A549 (cell line): Measurements from ENCODE around the gene CTNND2.

Source experiments
- CHD2 ChIP-seq: fragments of 150-350 bp; IDR thresholded peaks from 2 replicates; pipeline ENCODE4 v1.6.1; 2014; ENCODE audit warnings: low read length; ENCODE audit not compliant: partially characterized antibody
- EHMT2 ChIP-seq: fragments of 200-600 bp; sonication (generic); IDR thresholded peaks from 2 replicates; pipeline ENCODE4 v1.6.1; 2016; ENCODE audit warnings: antibody characterized with exemption, low read depth, mild to moderate bottlenecking, moderate library complexity
- FOSL2 ChIP-seq, 2 experiments: fragments of 450-650 bp in 1 of 2; fragments of >200 bp in 1 of 2; sonication (Bioruptor Twin) in 1 of 2; formaldehyde crosslinking; IDR thresholded peaks; 2 replicates each; pipeline versions ENCODE4 v1.5.0 to v1.6.1; 2016 to 2020; ENCODE audit warnings: mild to moderate bottlenecking in 1 of 2, moderate library complexity in 1 of 2
- JUN ChIP-seq, 2 experiments: fragments of >200 bp; sonication (Bioruptor Twin); formaldehyde crosslinking; IDR thresholded peaks; 2 replicates in 1 of 2; 3 replicates in 1 of 2; pipeline ENCODE4 v1.6.1; 2016 to 2017
- JUNB ChIP-seq: fragments of >200 bp; sonication (Bioruptor Twin); formaldehyde crosslinking; IDR thresholded peaks from 2 replicates; pipeline ENCODE4 v1.6.1; 2016
- KDM1A ChIP-seq: fragments of 200-600 bp; sonication (generic); IDR thresholded peaks from 2 replicates; pipeline ENCODE4 v1.6.1; 2016; ENCODE audit warnings: low read depth, mild to moderate bottlenecking
- POLR2A ChIP-seq: IDR thresholded peaks from 2 replicates; pipeline ENCODE4 v1.6.1; 2012; ENCODE audit warnings: mild to moderate bottlenecking, low read length
- POLR2AphosphoS2 ChIP-seq: conservative IDR thresholded peaks from 2 replicates; pipeline ENCODE4 v1.6.1; 2012; ENCODE audit warnings: low read length, improper control_type of control experiment, inconsistent platforms
- RAD21 ChIP-seq, 2 experiments: fragments of >200 bp in 1 of 2; sonication (Bioruptor Twin) in 1 of 2; formaldehyde crosslinking in 1 of 2; IDR thresholded peaks in 1 of 2; conservative IDR thresholded peaks in 1 of 2; 2 replicates in 1 of 2; 3 replicates in 1 of 2; pipeline ENCODE4 v1.6.1; 2012 to 2018; ENCODE audit warnings: inconsistent platforms in 1 of 2
- TP53 ChIP-seq: fragments of 250-450 bp; sonication (Bioruptor Pico); IDR thresholded peaks from 2 replicates; pipeline ENCODE4 v1.5.0; 2021; ENCODE audit warnings: mild to moderate bottlenecking, moderate library complexity
- TF ChIP-seq, protein P1 (sequence below): fragments of >200 bp; sonication (Bioruptor Twin); formaldehyde crosslinking; IDR thresholded peaks from 3 replicates; pipeline ENCODE4 v1.5.1; 2016
- TF ChIP-seq, protein P2 (sequence below): fragments of 250-450 bp; sonication (Bioruptor Pico); IDR thresholded peaks from 2 replicates; pipeline ENCODE4 v1.5.0; 2020; ENCODE audit warnings: low read depth, mild to moderate bottlenecking, moderate library complexity
- TF ChIP-seq, protein P3 (sequence below): fragments of 250-450 bp; sonication (Bioruptor Pico); IDR thresholded peaks from 2 replicates; pipeline ENCODE4 v1.5.0; 2021; ENCODE audit warnings: mild to moderate bottlenecking, moderate library complexity, borderline replicate concordance
- TF ChIP-seq, protein P4 (sequence below): IDR thresholded peaks from 2 replicates; pipeline ENCODE4 v1.6.1; 2012

DNA sequence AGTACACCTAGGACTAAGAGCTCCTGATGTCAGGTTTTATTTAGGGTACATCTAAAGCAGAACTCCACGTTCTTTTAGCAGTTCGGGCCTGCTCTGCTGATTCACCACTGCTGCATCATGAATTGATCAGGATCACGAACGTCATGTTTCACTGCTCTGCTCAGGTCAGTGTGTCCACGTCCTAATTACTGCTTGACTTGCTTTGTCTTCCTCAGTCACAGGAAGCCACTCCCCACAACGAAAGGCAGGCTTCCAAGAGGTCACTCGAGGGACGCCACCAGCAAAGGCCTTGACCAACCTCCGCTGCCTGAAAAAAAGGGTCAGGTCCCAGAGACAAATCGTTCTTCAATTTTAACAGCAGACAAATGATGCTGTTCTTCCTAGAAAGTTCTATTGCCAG, 40.3 kb downstream of the CTNND2 start:
- TF ChIP-seq POLR2A (no peak), JUN (IDR thresholded peaks at IDR 0.05) (no peak), JUNB (no peak), RAD21 (conservative IDR thresholded peaks at IDR 0.05 in 1 of 2, IDR thresholded peaks at IDR 0.05 in 1 of 2) (no peak), CHD2 (no peak), FOSL2 (IDR thresholded peaks at IDR 0.05) (no peak), FOSL2 (CRISPR knock-in tag; IDR thresholded peaks at IDR 0.05) (no peak), POLR2AphosphoS2 (no peak), TP53 (no peak), EHMT2 (no peak), KDM1A (no peak)
- TF ChIP-seq, protein P1, sequence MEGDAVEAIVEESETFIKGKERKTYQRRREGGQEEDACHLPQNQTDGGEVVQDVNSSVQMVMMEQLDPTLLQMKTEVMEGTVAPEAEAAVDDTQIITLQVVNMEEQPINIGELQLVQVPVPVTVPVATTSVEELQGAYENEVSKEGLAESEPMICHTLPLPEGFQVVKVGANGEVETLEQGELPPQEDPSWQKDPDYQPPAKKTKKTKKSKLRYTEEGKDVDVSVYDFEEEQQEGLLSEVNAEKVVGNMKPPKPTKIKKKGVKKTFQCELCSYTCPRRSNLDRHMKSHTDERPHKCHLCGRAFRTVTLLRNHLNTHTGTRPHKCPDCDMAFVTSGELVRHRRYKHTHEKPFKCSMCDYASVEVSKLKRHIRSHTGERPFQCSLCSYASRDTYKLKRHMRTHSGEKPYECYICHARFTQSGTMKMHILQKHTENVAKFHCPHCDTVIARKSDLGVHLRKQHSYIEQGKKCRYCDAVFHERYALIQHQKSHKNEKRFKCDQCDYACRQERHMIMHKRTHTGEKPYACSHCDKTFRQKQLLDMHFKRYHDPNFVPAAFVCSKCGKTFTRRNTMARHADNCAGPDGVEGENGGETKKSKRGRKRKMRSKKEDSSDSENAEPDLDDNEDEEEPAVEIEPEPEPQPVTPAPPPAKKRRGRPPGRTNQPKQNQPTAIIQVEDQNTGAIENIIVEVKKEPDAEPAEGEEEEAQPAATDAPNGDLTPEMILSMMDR = no peak
- TF ChIP-seq, protein P2, sequence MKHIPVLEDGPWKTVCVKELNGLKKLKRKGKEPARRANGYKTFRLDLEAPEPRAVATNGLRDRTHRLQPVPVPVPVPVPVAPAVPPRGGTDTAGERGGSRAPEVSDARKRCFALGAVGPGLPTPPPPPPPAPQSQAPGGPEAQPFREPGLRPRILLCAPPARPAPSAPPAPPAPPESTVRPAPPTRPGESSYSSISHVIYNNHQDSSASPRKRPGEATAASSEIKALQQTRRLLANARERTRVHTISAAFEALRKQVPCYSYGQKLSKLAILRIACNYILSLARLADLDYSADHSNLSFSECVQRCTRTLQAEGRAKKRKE (CRISPR knock-in tag) = no peak
- TF ChIP-seq, protein P3, sequence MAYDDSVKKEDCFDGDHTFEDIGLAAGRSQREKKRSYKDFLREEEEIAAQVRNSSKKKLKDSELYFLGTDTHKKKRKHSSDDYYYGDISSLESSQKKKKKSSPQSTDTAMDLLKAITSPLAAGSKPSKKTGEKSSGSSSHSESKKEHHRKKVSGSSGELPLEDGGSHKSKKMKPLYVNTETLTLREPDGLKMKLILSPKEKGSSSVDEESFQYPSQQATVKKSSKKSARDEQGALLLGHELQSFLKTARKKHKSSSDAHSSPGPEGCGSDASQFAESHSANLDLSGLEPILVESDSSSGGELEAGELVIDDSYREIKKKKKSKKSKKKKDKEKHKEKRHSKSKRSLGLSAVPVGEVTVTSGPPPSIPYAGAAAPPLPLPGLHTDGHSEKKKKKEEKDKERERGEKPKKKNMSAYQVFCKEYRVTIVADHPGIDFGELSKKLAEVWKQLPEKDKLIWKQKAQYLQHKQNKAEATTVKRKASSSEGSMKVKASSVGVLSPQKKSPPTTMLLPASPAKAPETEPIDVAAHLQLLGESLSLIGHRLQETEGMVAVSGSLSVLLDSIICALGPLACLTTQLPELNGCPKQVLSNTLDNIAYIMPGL (CRISPR knock-in tag) = no peak
- TF ChIP-seq, protein P4, sequence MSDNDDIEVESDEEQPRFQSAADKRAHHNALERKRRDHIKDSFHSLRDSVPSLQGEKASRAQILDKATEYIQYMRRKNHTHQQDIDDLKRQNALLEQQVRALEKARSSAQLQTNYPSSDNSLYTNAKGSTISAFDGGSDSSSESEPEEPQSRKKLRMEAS = no peak
